ENCODE results near the gene VAMP7. TPM values are rescaled to one million over a fixed set of nuclear protein-coding genes. Genes with fewer than 3 reads are reported as not detected.

VAMP7 gene
- total and polyA plus RNA-seq, 9 of the 15 experiments (the other 6 are each of a cell fraction or from before 2014, with no cell fraction given) = 38.4 to 100 (median 67.7) TPM

- TF ChIP-seq PRDM10 (IDR thresholded peaks at IDR 0.05; ENCODE audit: partially characterized antibody) (no peak), CBFB (CRISPR knock-in tag; IDR thresholded peaks at IDR 0.05) (no peak), ZNF644 (tag; IDR thresholded peaks at IDR 0.05; ENCODE audit: low read depth) (no peak), SPI1 (IDR thresholded peaks at IDR 0.05; ENCODE audit: borderline replicate concordance, low read depth, low read length) (peak; percentile 58), RBM17 (IDR thresholded peaks at IDR 0.05; ENCODE audit: borderline replicate concordance, low read depth, low read length) (no peak), ZNF511 (CRISPR knock-in tag; IDR thresholded peaks at IDR 0.05) (no peak), ZNF695 (CRISPR knock-in tag; IDR thresholded peaks at IDR 0.05) (no peak), RBBP5 (IDR thresholded peaks at IDR 0.05; ENCODE audit: borderline replicate concordance, insufficient read depth, low read length, poor library complexity, severe bottlenecking) (no peak), ZNF175 (CRISPR knock-in tag; IDR thresholded peaks at IDR 0.05; ENCODE audit: low read depth) (no peak), GABPA (tag; conservative IDR thresholded peaks at IDR 0.05; ENCODE audit: low read depth) (peak; percentile 41; the same call in 1 of the 2 replicates), ZKSCAN3 (CRISPR knock-in tag; IDR thresholded peaks at IDR 0.05) (no peak), ZNF134 (CRISPR knock-in tag; conservative IDR thresholded peaks at IDR 0.05) (no peak), HDAC8 (tag; IDR thresholded peaks at IDR 0.05) (no peak), CTBP1 (IDR thresholded peaks at IDR 0.05; ENCODE audit: borderline replicate concordance) (0 out of 2 replicates have a peak, but pooled peaks have one; percentile 22), XRCC5 (IDR thresholded peaks at IDR 0.05; ENCODE audit: low read depth, low read length) (no peak), MLLT1 (IDR thresholded peaks at IDR 0.05) (no peak), NR3C1 (CRISPR knock-in tag; IDR thresholded peaks at IDR 0.05) (no peak), CREM (IDR thresholded peaks at IDR 0.05; ENCODE audit: low read depth) (peak; percentile 25; the same call in 1 of the 2 replicates), ATF2 (CRISPR knock-in tag; IDR thresholded peaks at IDR 0.05) (no peak)
- TF ChIP-seq, protein P1, sequence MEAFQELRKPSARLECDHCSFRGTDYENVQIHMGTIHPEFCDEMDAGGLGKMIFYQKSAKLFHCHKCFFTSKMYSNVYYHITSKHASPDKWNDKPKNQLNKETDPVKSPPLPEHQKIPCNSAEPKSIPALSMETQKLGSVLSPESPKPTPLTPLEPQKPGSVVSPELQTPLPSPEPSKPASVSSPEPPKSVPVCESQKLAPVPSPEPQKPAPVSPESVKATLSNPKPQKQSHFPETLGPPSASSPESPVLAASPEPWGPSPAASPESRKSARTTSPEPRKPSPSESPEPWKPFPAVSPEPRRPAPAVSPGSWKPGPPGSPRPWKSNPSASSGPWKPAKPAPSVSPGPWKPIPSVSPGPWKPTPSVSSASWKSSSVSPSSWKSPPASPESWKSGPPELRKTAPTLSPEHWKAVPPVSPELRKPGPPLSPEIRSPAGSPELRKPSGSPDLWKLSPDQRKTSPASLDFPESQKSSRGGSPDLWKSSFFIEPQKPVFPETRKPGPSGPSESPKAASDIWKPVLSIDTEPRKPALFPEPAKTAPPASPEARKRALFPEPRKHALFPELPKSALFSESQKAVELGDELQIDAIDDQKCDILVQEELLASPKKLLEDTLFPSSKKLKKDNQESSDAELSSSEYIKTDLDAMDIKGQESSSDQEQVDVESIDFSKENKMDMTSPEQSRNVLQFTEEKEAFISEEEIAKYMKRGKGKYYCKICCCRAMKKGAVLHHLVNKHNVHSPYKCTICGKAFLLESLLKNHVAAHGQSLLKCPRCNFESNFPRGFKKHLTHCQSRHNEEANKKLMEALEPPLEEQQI (IDR thresholded peaks at IDR 0.05) = no peak
Observed at GRCh38 chrX:155888139-155888538, 7.0 kb downstream of the VAMP7 start (continued).
